ENCODE results near the gene ELP4.

The ELP4 gene

DNA sequence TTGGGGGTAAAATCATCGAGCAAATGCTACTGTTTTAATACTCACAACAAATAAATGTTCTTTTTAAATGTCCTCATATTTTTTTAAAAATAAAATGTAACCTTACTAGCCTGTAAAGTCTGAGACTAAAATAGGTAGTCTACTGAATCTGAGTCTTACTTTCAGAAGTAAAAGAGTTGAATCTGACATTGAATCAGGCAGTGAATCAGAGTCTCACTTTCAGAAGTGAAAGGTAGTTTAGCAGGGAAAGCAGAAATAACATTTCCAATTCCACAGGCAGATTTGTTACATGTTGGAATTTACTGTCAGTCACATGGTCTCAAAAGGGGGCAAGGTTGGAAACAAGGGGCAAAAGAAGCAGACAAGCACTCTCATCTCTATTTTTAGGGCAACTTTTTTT lies 143.0 kb downstream of the ELP4 start:
- Histone ChIP-seq H3K36me3 (ENCODE audit: insufficient read depth, low read length) (peaks cover 11% of the 10 kb centered on the region; the same call in 1 of the 2 replicates), H3K9me2 (ENCODE audit: low read depth, low read length) (no peaks in the 10 kb centered on the region), H3F3A (ENCODE audit: insufficient read depth, low read length) (no peaks in the 10 kb centered on the region), H3K79me2 (ENCODE audit: insufficient read depth, low read length) (no peaks in the 10 kb centered on the region), H3K9me3 (ENCODE audit: low read length) (no peaks in the 10 kb centered on the region), H3K27me3 (ENCODE audit: insufficient read depth, low read length) (no peaks in the 10 kb centered on the region), H4K20me1 (ENCODE audit: insufficient read depth, low read length) (no peaks in the 10 kb centered on the region), H3K27ac (ENCODE audit: low read depth, low read length, poor library complexity, severe bottlenecking) (no peak overlapping the region), H3K4me1 (ENCODE audit: insufficient read depth, low read length, severe bottlenecking) (no peaks in the 10 kb centered on the region), H3K9ac (ENCODE audit: low read length) (no peak overlapping the region), H3K4me3 (ENCODE audit: low read depth, low read length, poor library complexity, severe bottlenecking) (no peak overlapping the region), H2AFZ (ENCODE audit: low read length) (no peak overlapping the region), H3K4me2 (ENCODE audit: low read length) (no peak overlapping the region)
- TF ChIP-seq, protein P1, sequence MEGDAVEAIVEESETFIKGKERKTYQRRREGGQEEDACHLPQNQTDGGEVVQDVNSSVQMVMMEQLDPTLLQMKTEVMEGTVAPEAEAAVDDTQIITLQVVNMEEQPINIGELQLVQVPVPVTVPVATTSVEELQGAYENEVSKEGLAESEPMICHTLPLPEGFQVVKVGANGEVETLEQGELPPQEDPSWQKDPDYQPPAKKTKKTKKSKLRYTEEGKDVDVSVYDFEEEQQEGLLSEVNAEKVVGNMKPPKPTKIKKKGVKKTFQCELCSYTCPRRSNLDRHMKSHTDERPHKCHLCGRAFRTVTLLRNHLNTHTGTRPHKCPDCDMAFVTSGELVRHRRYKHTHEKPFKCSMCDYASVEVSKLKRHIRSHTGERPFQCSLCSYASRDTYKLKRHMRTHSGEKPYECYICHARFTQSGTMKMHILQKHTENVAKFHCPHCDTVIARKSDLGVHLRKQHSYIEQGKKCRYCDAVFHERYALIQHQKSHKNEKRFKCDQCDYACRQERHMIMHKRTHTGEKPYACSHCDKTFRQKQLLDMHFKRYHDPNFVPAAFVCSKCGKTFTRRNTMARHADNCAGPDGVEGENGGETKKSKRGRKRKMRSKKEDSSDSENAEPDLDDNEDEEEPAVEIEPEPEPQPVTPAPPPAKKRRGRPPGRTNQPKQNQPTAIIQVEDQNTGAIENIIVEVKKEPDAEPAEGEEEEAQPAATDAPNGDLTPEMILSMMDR (IDR thresholded peaks at IDR 0.05; ENCODE audit: low read length) = no peak
- no peak for TF ChIP-seq EZH2 (IDR thresholded peaks at IDR 0.05; ENCODE audit: borderline replicate concordance, low read length)

DNA sequence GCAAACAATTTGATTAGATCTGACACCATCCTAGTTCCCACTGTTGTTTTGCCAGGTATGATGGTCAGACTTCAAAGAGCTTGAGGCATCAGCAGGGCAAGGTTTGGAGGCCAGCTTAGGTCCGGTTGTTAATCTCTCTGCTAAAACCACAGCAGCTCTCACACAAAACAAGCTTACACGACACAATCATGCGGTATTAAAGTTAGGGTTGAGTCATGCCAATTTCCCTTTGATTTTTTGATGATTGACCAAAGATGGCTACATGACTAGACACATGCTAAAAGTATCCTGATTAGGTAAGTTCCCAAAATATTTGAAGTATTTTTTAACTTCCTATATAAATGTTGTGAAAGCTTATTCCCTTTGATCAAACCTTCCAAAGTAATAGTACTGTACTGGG lies 145.9 kb downstream of the ELP4 start:
- H2AFZ ChIP-seq (ENCODE audit: low read length) = no peak overlapping the region
- no peak for TF ChIP-seq EZH2 (IDR thresholded peaks at IDR 0.05; ENCODE audit: borderline replicate concordance, low read length)
- TF ChIP-seq, protein P1 (IDR thresholded peaks at IDR 0.05; ENCODE audit: low read length) = no peak
- H3K9ac ChIP-seq (ENCODE audit: low read length) = no peak overlapping the region
- H3K9me2 ChIP-seq (ENCODE audit: low read depth, low read length) = no peaks in the 10 kb centered on the region
- H3K4me3 ChIP-seq (ENCODE audit: low read depth, low read length, poor library complexity, severe bottlenecking) = no peak overlapping the region
- H3K27ac ChIP-seq (ENCODE audit: low read depth, low read length, poor library complexity, severe bottlenecking) = no peak overlapping the region
- H3K27me3 ChIP-seq (ENCODE audit: insufficient read depth, low read length) = no peaks in the 10 kb centered on the region
- no peaks in the 10 kb centered on the region for H3K4me1 ChIP-seq (ENCODE audit: insufficient read depth, low read length, severe bottlenecking)
- H4K20me1 ChIP-seq (ENCODE audit: insufficient read depth, low read length) = no peaks in the 10 kb centered on the region
- no peaks in the 10 kb centered on the region for H3F3A ChIP-seq (ENCODE audit: insufficient read depth, low read length)
- H3K36me3 ChIP-seq (ENCODE audit: insufficient read depth, low read length) = no peaks in the 10 kb centered on the region; the same call in 1 of the 2 replicates
- no peaks in the 10 kb centered on the region for H3K9me3 ChIP-seq (ENCODE audit: low read length)
- no peak overlapping the region for H3K4me2 ChIP-seq (ENCODE audit: low read length)
- H3K79me2 ChIP-seq (ENCODE audit: insufficient read depth, low read length) = no peaks in the 10 kb centered on the region

DNA sequence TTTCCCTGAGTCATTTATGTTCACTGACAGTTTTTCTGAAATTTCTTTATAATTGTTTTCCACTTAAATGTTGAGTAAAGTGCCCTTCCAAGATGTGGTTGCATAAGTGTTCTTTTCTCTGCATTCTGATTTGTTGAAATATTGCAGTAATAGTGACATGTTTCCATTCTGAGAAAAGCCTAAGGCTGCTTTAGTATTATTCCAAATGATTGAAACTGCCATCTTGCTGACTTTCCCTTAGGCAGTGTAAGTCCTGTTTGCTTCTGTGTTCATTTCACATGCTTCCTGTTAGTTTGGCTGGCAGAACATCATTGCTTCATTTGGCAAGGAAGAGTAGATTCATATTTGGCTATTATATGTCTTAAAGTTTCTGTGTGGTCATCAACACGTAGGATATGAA lies 146.5 kb downstream of the ELP4 start:
- Histone ChIP-seq H3K36me3 (ENCODE audit: insufficient read depth, low read length) (no peaks in the 10 kb centered on the region; the same call in 1 of the 2 replicates), H3F3A (ENCODE audit: insufficient read depth, low read length) (no peaks in the 10 kb centered on the region), H3K4me3 (ENCODE audit: low read depth, low read length, poor library complexity, severe bottlenecking) (no peak overlapping the region), H3K79me2 (ENCODE audit: insufficient read depth, low read length) (no peaks in the 10 kb centered on the region), H2AFZ (ENCODE audit: low read length) (no peak overlapping the region), H4K20me1 (ENCODE audit: insufficient read depth, low read length) (no peaks in the 10 kb centered on the region), H3K9me2 (ENCODE audit: low read depth, low read length) (no peaks in the 10 kb centered on the region), H3K27me3 (ENCODE audit: insufficient read depth, low read length) (no peaks in the 10 kb centered on the region), H3K4me1 (ENCODE audit: insufficient read depth, low read length, severe bottlenecking) (no peaks in the 10 kb centered on the region), H3K4me2 (ENCODE audit: low read length) (no peak overlapping the region), H3K27ac (ENCODE audit: low read depth, low read length, poor library complexity, severe bottlenecking) (no peak overlapping the region), H3K9ac (ENCODE audit: low read length) (no peak overlapping the region), H3K9me3 (ENCODE audit: low read length) (no peaks in the 10 kb centered on the region)
- no peak for TF ChIP-seq EZH2 (IDR thresholded peaks at IDR 0.05; ENCODE audit: borderline replicate concordance, low read length)
- TF ChIP-seq, protein P1 (IDR thresholded peaks at IDR 0.05; ENCODE audit: low read length) = no peak
